Thoracic aorta (tissue), 2 donors: ENCODE measurements around the gene PHF3. TPM values are rescaled to one million over a fixed set of nuclear protein-coding genes. Genes with fewer than 3 reads are reported as not detected.
A peak's percentile ranks its signal among the peaks of the same experiment; 100 is the strongest.

Source experiments
- ATAC-seq: fragments of 150-250 bp; one replicate; pipeline ENCODE4 v1.8.0; 2017; ENCODE audit warnings: low read depth; ENCODE audit not compliant: insufficient number of reproducible peaks, low FRiP score
- DNase-seq: peaks from one replicate; pipeline ENCODE4 v3.0.0-alpha.2; 2020; ENCODE audit warnings: low spot score
- H3K27ac ChIP-seq, 2 donors: fragments of 200-600 bp; sonication (generic); 1 replicate in 1 of 2; 2 replicates in 1 of 2; pipeline ENCODE4 v1.5.1; 2016; ENCODE audit warnings: mild to moderate bottlenecking in 2 of 2, moderate library complexity in 2 of 2
- H3K27me3 ChIP-seq: fragments of 200-600 bp; sonication (generic); replicated peaks from 2 replicates; pipeline ENCODE4 v1.6.0; 2016; ENCODE audit warnings: mild to moderate bottlenecking; ENCODE audit not compliant: insufficient read depth
- H3K36me3 ChIP-seq: fragments of 200-600 bp; sonication (generic); one replicate; pipeline ENCODE4 v1.5.1; 2016
- H3K4me1 ChIP-seq, 2 donors: fragments of 200-600 bp; sonication (generic); 1 replicate in 1 of 2; 2 replicates in 1 of 2; pipeline versions ENCODE4 v1.5.1 to v1.6.0; 2016; ENCODE audit warnings: low read depth in 2 of 2, mild to moderate bottlenecking in 1 of 2; ENCODE audit not compliant: control insufficient read depth in 1 of 2
- H3K4me3 ChIP-seq: fragments of 200-600 bp; sonication (generic); 2 replicates; pipeline ENCODE4 v1.5.1; 2016; ENCODE audit warnings: mild to moderate bottlenecking
- H3K9me3 ChIP-seq: fragments of 200-600 bp; sonication (generic); 2 replicates; pipeline ENCODE4 v1.5.1; 2016
- total RNA-seq, 2 donors: library from RNA; depleted of rRNA; stranded (reverse); fragments of >200 nt; gene quantifications; one replicate each; pipeline versions ENCODE4 v1.1.0 to v1.2.3, GENCODE V29; 2016
- TF ChIP-seq, protein P1 (sequence below): fragments of 200-600 bp; sonication (generic); IDR thresholded peaks from one replicate; pipeline ENCODE4 v1.5.1; 2019; ENCODE audit warnings: antibody characterized with exemption

Gene PHF3
- total RNA-seq, 2 donors from 2014 or later: 55.4 to 59.5 TPM

DNA sequence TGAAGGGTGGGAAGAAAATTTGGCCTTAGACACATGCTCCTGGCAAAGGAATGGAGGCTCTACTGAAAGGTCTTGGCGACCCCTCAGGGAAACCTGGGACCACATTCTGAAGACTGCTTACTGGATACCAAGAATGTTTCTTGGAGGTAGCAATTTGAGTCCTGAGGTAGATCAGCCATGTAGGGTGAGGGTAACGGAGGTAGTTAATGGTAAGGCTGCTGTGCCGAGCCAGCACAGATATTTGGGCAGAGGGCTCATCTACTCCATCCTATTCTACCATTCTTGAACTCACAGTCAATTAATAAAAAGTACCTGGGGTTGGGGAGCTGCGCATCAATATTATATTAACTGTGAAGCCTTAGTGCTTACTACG lies 401 bp upstream of the PHF3 start:
- Histone ChIP-seq H3K27ac (peak overlapping the region; percentile 86 to 96), H3K4me3 (peak overlapping the region; percentile 99), H3K27me3 (no peaks in the 10 kb centered on the region), H3K4me1 (peaks cover 26 to 38% of the 10 kb centered on the region in 2 donors), H3K9me3 (no peaks in the 10 kb centered on the region), H3K36me3 (no peaks in the 10 kb centered on the region)
- DNase-seq: no peak
- TF ChIP-seq, protein P1, sequence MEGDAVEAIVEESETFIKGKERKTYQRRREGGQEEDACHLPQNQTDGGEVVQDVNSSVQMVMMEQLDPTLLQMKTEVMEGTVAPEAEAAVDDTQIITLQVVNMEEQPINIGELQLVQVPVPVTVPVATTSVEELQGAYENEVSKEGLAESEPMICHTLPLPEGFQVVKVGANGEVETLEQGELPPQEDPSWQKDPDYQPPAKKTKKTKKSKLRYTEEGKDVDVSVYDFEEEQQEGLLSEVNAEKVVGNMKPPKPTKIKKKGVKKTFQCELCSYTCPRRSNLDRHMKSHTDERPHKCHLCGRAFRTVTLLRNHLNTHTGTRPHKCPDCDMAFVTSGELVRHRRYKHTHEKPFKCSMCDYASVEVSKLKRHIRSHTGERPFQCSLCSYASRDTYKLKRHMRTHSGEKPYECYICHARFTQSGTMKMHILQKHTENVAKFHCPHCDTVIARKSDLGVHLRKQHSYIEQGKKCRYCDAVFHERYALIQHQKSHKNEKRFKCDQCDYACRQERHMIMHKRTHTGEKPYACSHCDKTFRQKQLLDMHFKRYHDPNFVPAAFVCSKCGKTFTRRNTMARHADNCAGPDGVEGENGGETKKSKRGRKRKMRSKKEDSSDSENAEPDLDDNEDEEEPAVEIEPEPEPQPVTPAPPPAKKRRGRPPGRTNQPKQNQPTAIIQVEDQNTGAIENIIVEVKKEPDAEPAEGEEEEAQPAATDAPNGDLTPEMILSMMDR: no peak
- ATAC-seq: no peak

DNA sequence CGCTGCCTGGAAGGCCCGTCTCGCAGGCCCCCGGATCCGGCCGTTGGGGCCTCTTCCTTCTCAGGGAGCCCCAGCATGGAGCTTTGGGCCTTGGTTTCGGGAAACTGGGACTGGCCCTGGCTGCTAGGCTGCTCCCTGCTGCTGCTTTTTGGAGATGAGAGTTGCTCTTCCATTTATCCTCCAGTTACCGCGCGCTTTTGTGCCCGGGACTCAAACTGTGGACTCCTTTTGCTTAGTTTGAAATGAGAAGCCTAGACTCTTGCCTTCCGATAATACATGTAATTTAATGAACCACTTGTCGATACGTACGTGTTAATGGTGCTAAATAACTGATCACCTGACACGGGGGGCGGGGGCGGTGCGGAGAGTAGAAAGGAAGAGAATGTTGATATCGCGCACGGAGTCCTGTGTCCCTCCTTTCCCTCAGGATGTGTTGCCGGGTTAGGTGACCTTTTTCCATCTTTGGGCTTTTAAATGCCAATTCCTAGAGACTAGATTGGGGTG lies 968 bp downstream of the PHF3 start:
- Histone ChIP-seq H3K9me3 (no peaks in the 10 kb centered on the region), H3K4me3 (peak overlapping the region; percentile 99), H3K27me3 (no peaks in the 10 kb centered on the region), H3K36me3 (no peaks in the 10 kb centered on the region), H3K4me1 (peaks cover 26 to 50% of the 10 kb centered on the region in 2 donors), H3K27ac (peak overlapping the region; percentile 86 to 96)
- ATAC-seq (peak; percentile 10), DNase-seq (peak; percentile 17)
- TF ChIP-seq, protein P1: no peak

DNA sequence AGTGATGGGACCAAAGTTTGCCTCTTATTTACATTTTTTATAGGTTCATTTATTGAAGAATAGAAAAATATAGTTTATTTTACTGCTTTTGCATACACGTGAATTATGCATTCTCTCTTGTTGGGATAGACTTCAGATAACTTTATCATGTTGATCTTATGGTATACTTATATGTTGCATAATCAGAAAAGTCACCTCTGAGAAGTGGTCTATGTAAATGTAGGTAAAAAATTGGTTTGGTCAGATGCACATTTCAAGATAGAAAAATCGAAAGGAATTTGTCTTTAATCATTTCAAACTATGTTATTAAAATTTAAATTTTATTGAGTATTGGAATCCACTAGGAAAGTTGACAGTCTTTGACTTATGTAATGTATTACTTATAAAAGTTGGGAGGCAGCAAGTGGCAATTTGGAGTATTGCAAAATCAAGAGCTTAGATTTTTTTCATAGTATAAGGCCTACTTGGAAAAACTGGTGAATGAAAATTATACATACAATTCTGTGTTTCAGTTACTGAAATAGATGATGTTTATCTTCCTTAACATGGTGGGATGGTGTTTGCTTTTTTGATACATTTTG lies 2.4 kb downstream of the PHF3 start:
- Histone ChIP-seq H3K9me3 (no peaks in the 10 kb centered on the region), H3K4me3 (peak overlapping the region; percentile 99), H3K27ac (no peak overlapping the region), H3K36me3 (no peaks in the 10 kb centered on the region), H3K27me3 (no peaks in the 10 kb centered on the region), H3K4me1 (peaks cover 27 to 57% of the 10 kb centered on the region in 2 donors)
- ATAC-seq: no peak
- TF ChIP-seq, protein P1: no peak
- DNase-seq: no peak

DNA sequence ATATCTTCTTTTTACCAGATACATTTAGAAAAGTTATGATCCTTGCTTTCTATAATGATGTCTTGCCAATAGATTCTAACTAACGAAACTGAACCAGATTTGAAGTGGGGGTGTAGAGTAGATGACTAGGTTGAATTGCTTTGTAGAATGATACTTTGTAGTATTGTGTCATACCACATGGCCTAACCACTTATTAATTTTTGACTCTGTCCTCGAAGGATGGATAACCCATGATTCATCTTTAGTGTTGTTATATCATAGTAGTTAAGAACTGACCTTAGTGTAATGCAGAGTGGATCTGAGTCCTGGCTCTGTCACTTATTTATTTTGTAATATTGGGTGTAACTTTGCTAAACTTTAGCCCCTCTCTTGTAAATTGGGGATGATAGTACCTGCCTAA lies 4.5 kb downstream of the PHF3 start:
- Histone ChIP-seq H3K4me3 (no peak overlapping the region), H3K4me1 (peaks cover 35 to 71% of the 10 kb centered on the region in 2 donors), H3K36me3 (no peaks in the 10 kb centered on the region), H3K27me3 (no peaks in the 10 kb centered on the region), H3K27ac (no peak overlapping the region), H3K9me3 (no peaks in the 10 kb centered on the region)
- DNase-seq (no peak), ATAC-seq (no peak)
- TF ChIP-seq, protein P1: no peak

DNA sequence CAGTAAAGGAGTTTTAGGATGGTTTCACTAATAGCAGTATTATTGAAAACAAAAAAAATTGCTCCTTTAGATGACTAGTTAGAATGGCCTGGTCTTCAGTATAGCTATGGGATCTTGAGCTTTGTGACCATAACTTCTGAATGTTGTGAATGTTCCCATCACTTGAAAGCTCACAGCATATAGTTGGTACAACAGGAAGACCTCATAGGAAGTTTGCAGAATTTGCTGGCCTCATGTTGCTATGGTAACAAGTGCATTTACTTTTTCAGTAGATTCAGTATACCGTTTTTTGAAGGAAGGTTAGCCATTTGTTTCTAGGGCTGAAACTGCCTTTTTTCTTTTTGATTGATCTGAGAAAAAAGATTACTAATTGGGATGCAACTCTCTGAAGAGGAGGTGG lies 8.3 kb downstream of the PHF3 start:
- DNase-seq (no peak), ATAC-seq (no peak)
- Histone ChIP-seq H3K36me3 (no peaks in the 10 kb centered on the region), H3K27ac (no peak overlapping the region), H3K4me1 (peaks cover 30 to 67% of the 10 kb centered on the region in 2 donors), H3K9me3 (no peaks in the 10 kb centered on the region), H3K4me3 (no peak overlapping the region), H3K27me3 (no peaks in the 10 kb centered on the region)
- TF ChIP-seq, protein P1: no peak
